Activated B cell treated with CpG ODN at 0.5 μM for 24 hours (primary cell): ENCODE measurements around the gene MAD1L1. TPM values are rescaled to one million over a fixed set of nuclear protein-coding genes. Genes with fewer than 3 reads are reported as not detected.

ENCODE experiments used
- ATAC-seq: fragments of 200-7000 bp; cut with Tn5 transposase; one replicate; pipeline ENCODE4 v1.10.0; 2021; ENCODE audit warnings: low read depth, mild to moderate bottlenecking, moderate library complexity
- CTCF ChIA-PET: fragments of 350-600 bp; sonication (Branson Sonifier 250); formaldehyde crosslinking; loops from one replicate; lab custom pipeline; 2021; ENCODE audit warnings: antibody characterized with exemption; lab: Charles Lee
- POLR2A ChIA-PET: fragments of 350-600 bp; sonication (Branson Sonifier 250); formaldehyde crosslinking; loops from one replicate; lab custom pipeline; 2021; ENCODE audit warnings: antibody characterized with exemption; lab: Charles Lee
- DNase-seq: peaks from one replicate; pipeline ENCODE4 v3.0.0; 2022
- H3K27ac Mint-ChIP-seq: one replicate; pipeline ENCODE4 v1.8.0; 2020; ENCODE audit warnings: mixed read lengths
- H3K27me3 Mint-ChIP-seq: one replicate; pipeline ENCODE4 v1.8.0; 2021; ENCODE audit warnings: mixed read lengths
- H3K36me3 Mint-ChIP-seq: one replicate; pipeline ENCODE4 v1.8.0; 2021; ENCODE audit warnings: low read depth, mixed read lengths
- H3K4me1 Mint-ChIP-seq: one replicate; pipeline ENCODE4 v1.8.0; 2021; ENCODE audit warnings: mixed read lengths
- H3K4me3 Mint-ChIP-seq: one replicate; pipeline ENCODE4 v1.8.0; 2020; ENCODE audit warnings: mild to moderate bottlenecking, mixed read lengths
- H3K9me3 Mint-ChIP-seq: one replicate; pipeline ENCODE4 v1.8.0; 2020; ENCODE audit warnings: mixed read lengths
- intact Hi-C: fragments of 100-400 bp; cut with micrococcal nuclease; formaldehyde crosslinking; loops from one replicate; pipeline ENCODE4 v1.15.1; 2024
- total RNA-seq: library from RNA; stranded (reverse); gene quantifications from 2 replicates; pipeline ENCODE4 v1.2.3, GENCODE V29; 2022
- TF ChIP-seq, protein P1 (sequence below): fragments of 200-600 bp; IDR thresholded peaks from one replicate; pipeline ENCODE4 v1.8.0; 2022; ENCODE audit warnings: antibody characterized with exemption, mild to moderate bottlenecking

The MAD1L1 gene
- total RNA-seq, 1 donor from 2014 or later = 54.6 TPM

DNA sequence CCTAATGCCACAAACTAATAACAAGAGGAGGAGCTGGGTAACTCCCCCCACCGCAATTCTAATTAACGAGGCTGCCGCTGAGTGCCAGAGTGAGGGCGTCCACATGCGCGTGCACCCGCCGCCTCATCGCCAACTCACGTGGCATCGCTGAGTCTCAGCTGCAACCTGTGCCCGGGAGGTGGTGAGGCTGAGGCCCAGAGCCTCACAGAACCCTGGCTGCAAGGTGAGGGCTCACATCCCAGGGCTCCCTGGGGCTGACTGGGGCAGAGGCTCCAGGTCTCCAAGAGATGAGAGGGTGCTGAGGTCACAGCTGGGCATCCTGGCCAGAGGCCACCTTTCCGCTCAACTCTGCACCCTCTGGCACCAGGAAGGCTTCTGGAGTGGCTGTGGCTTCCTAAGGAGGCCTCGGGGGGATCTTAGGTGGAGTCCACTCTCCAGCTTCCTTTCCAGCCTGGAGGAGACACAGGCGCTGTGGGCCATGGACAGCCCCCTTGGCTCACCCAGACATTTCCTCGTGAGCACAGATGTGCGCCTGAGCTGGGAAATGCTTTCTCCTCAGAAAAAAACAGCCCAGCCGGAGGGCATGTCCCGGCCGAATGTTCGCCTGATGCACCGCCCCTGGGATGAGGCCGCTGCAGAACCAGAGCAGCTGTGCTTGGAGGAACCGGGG is 242.6 kb downstream of the MAD1L1 start:
- CTCF ChIA-PET = no interaction called here
- Mint-ChIP-seq H3K36me3 (peaks cover 12% of the 10 kb centered on the region), H3K27ac (no peak overlapping the region), H3K4me3 (no peak overlapping the region), H3K27me3 (no peaks in the 10 kb centered on the region), H3K4me1 (peaks cover 3% of the 10 kb centered on the region), H3K9me3 (no peaks in the 10 kb centered on the region)
- no peak for DNase-seq
- intact Hi-C loops = no loop called here
- POLR2A ChIA-PET = interaction anchor here (0.5 to 0.6 kb wide), 2 partner anchors 318 to 658 kb away, joined by 4 to 8 read pairs; no protein-coding TSS in a partner anchor
- ATAC-seq = no peak
- TF ChIP-seq, protein P1, sequence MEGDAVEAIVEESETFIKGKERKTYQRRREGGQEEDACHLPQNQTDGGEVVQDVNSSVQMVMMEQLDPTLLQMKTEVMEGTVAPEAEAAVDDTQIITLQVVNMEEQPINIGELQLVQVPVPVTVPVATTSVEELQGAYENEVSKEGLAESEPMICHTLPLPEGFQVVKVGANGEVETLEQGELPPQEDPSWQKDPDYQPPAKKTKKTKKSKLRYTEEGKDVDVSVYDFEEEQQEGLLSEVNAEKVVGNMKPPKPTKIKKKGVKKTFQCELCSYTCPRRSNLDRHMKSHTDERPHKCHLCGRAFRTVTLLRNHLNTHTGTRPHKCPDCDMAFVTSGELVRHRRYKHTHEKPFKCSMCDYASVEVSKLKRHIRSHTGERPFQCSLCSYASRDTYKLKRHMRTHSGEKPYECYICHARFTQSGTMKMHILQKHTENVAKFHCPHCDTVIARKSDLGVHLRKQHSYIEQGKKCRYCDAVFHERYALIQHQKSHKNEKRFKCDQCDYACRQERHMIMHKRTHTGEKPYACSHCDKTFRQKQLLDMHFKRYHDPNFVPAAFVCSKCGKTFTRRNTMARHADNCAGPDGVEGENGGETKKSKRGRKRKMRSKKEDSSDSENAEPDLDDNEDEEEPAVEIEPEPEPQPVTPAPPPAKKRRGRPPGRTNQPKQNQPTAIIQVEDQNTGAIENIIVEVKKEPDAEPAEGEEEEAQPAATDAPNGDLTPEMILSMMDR = no peak

DNA sequence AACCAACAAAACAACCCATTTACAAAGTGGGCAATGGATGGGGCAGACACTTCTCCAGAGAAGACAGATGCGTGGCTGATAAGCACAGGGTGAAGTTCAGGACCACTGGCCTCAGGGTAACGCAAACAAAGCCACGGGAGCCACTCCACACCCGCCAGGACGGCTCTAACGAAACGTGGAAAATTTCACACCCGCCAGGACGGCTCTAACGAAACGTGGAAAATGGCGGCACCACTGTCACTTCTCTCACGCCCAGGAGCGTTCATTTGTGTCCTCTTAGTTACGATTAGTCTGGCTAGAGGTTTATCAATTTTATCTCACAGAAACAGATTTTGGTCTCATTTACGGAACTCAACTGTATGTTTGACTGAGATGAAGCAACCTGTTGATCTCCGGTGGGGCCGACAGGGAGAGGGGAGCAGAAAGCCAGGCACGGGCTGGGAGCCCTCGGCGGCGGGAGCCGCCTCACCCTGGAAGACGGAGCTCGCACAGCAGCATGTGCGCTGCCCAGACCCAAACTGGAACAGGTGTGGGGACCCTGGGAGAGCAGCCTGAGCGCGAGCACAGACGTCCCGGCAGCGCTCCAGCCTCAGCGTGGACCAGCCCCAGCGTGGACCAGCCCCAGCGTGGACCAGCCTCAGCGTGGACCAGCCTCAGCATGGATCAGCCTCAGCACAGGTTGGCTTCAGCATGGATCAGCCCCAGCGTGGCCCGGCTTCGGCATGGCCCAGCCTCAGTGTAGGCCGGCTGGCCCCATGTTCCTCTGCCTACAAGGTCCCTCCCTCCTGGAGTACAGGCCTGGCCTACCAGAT is 243.5 kb downstream of the MAD1L1 start:
- no peak overlapping the region for H3K27ac Mint-ChIP-seq
- TF ChIP-seq, protein P1 = no peak
- H3K4me3 Mint-ChIP-seq = no peak overlapping the region
- H3K9me3 Mint-ChIP-seq = no peaks in the 10 kb centered on the region
- H3K4me1 Mint-ChIP-seq = peaks cover 3% of the 10 kb centered on the region
- ChIA-PET CTCF (no interaction called here), POLR2A (interaction anchor here (0.6 kb wide), 1 partner anchor 659 kb away, joined by 4 read pairs; no protein-coding TSS in a partner anchor)
- DNase-seq = no peak
- no peaks in the 10 kb centered on the region for H3K27me3 Mint-ChIP-seq
- intact Hi-C loops = no loop called here
- ATAC-seq = no peak
- H3K36me3 Mint-ChIP-seq = peaks cover 16% of the 10 kb centered on the region

DNA sequence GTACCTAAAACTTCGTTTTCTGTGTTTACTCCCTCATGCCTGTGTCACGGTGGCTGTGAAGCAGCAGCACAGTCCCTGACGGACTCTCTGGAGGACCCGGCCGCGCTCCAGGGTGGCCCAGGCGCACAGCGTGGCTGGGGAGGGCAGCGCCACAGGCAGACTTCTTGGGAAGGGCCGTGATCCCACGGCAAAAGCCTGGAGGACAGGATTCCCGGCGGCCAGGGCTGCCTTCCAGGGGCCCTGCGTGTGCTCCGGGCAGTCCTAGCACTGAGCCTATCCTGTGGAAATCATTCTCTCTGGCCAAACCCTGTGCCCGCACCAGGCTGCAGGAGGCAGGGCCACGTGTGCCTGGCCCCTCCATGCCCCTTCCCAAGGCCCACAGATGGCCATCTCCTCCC is 244.2 kb downstream of the MAD1L1 start:
- intact Hi-C loops = no loop called here
- Mint-ChIP-seq H3K27me3 (no peaks in the 10 kb centered on the region), H3K9me3 (no peaks in the 10 kb centered on the region), H3K36me3 (peaks cover 12% of the 10 kb centered on the region), H3K4me3 (no peak overlapping the region), H3K4me1 (no peaks in the 10 kb centered on the region), H3K27ac (no peak overlapping the region)
- POLR2A ChIA-PET = no interaction called here
- no peak for DNase-seq
- CTCF ChIA-PET = no interaction called here
- no peak for ATAC-seq
- TF ChIP-seq, protein P1 = no peak

DNA sequence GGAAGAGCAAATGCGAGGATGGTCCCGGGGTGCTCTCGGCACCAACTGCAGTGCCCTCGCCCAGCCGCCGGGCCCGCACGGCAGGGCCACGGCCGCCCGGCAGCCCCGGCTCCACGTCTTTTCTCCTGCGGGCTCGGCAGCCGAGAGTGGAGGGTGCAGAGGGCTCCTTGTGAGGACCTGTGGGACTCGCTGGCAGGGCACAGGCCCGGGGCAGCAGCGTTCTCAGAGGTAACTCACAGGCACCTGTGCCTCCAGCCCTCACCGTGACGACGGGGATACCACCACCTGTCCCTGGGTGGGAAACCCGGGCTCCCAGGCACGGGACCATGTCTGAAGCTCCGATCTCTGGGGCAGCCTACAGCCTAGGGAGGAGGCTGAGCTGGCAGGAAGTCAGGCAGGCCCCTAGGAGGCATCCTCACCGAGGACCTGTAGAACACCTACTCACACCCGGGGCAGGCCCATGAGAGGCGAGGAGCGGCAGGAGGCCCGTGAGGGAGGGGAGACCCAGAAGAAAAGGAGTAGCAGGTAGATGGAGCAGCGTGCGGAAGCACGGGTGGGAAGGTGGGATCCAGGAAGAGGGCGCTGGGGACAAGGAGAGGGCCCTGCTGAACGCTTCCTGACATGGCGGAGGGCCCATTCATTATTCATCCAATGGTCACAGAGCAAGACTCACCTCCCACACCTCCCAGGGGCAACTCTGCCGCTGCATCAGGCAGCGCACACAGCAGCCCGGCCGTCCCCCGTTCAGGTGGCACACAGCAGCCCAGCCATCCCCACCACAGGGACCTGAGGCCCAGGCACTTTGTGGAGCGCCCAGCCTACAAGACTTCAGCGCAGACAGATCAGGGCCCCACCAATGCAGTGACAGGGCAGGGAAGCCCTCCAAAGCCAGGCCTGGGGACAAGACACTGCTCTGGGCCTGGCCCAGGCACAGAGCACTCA is 244.9 kb downstream of the MAD1L1 start:
- Mint-ChIP-seq H3K27ac (no peak overlapping the region), H3K36me3 (peaks cover 12% of the 10 kb centered on the region)

More for the DNA sequence above, 244.9 kb downstream of the MAD1L1 start:
- Mint-ChIP-seq H3K9me3 (no peaks in the 10 kb centered on the region), H3K4me1 (no peaks in the 10 kb centered on the region), H3K27me3 (no peaks in the 10 kb centered on the region), H3K4me3 (no peak overlapping the region)
- POLR2A ChIA-PET = no interaction called here
- DNase-seq (no peak), ATAC-seq (no peak)
- intact Hi-C loops = no loop called here
- CTCF ChIA-PET = no interaction called here
- TF ChIP-seq, protein P1 = no peak
